Measurements from ENCODE around the gene LYPD6B.

- no peak for TF ChIP-seq POLR2AphosphoS5 (IDR thresholded peaks at IDR 0.05; ENCODE audit: borderline replicate concordance, low read depth, low read length)
- no peak for TF ChIP-seq EZH2 (IDR thresholded peaks at IDR 0.05)
Measured at GRCh38 chr2:149062531-149062930, 24.0 kb downstream of the LYPD6B start.
